HG03558 (cell line): Measurements from ENCODE around the gene CACNG3.

Experiments
- ATAC-seq: cut with Tn5 transposase; IDR thresholded peaks from one replicate; pipeline ENCODE4 v1.9.1; 2021; ENCODE audit warnings: moderate number of reproducible peaks; ENCODE audit not compliant: unreplicated experiment; ENCODE audit errors: extremely low read depth

The CACNG3 gene

DNA sequence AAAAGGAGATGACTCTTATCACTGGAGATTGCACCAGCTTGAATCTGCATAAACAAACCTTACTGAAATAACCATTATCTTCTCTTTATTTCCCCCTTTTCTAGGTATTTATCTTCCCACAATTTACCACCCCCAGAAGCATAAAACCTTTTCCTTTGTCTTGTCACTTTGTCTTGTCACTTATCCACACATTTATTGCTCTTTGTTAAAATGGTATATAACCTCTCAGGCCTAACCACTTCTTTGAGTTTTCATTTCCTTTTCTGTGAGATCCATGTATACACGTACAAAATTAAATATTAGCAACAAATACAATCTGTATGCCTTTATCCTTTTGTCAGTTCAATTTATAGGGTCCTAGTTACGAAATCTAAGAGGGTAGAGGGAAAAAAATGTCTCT lies 122.9 kb downstream of the CACNG3 start:
- ATAC-seq: no peak

DNA sequence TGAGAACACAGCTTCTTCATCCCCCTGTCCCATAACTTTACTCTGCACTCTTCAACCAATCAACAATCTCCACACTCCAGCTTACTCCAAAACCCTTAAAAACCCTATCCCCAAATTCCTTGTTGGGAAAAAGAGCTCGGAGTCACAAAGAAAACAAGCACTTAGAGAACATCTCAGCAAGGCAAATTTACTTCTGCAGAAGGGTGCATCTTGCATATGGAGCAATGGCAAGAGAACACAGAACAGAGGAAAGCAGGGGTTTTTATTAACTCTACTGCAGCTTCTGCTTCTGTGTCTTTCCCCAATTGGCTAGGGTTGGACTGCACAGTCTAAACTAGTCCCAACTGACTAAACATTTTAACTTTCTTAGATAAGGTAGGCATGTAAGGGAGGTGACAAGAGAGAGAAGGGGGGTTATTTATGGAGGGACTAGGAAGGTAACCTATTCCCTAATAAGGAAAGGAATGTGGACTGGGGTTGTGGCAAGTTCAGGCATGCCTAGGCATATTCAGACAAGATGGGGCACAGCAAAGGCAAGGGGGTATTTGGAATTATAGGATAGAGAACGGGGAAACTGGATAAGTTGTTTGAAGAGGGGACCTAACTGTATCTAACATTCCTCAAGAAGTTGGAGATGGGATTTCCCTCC lies 125.5 kb downstream of the CACNG3 start:
- ATAC-seq: no peak

DNA sequence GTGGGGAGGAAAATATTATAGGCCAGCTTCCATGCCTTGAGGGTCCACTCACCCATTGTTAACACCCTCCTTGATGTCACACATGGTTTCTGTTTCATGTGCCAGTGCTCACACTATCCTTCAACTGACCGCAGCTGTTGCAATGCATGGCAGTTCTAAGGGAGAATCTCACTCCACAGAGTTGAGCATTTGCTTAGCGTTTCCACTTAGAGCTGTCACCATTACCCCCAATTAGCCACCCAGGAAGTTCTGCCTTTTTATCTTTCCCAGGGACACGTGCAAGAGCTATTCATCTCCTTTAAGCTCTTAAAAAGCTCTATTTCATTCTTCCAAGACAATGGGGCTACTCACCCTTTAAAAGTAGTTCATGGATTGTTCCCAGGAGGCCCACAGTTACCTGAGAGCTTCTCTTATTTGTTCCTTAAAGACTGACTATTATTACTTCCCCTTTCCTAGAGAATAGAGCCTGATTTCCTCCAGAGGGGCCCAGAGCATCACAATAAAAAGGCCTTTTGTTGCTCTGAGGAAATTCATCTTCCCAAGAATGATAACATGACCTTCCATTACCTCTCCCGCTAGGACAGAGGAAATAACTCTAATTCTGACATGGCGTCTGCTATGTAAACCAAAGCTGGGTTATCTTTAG lies 126.8 kb downstream of the CACNG3 start:
- no peak for ATAC-seq

- ATAC-seq: no peak
Measured at GRCh38 chr16:24394341-24394740, 138.2 kb downstream of the CACNG3 start.

GRCh38 chr16:24396350-24397271 lies 140.5 kb downstream of the CACNG3 start:
- no peak for ATAC-seq

- no peak for ATAC-seq
Measured at GRCh38 chr16:24409045-24409444, 152.9 kb downstream of the CACNG3 start.
